Activated naive CD4-positive, alpha-beta T cell treated with anti-CD3 and anti-CD28 coated beads, Interleukin-2, amount 10 ng/mL, durations not matched to agents 7 days and 5 days (primary cell): Measurements from ENCODE around the gene FBXO27.
A peak's percentile ranks its signal among the peaks of the same experiment; 100 is the strongest.

Experiments
- CTCF ChIA-PET: fragments of 350-600 bp; sonication (Branson Sonifier 250); formaldehyde crosslinking; loops from one replicate; lab custom pipeline; 2021; ENCODE audit warnings: antibody characterized with exemption; lab: Charles Lee
- DNase-seq: peaks from one replicate; pipeline ENCODE4 v3.0.0-alpha.2; 2020
- H3K27ac Mint-ChIP-seq: one replicate; pipeline ENCODE4 v1.8.0; 2021; ENCODE audit warnings: mild to moderate bottlenecking, moderate library complexity, mixed read lengths
- H3K27me3 Mint-ChIP-seq: one replicate; pipeline ENCODE4 v1.8.0; 2021; ENCODE audit warnings: mild to moderate bottlenecking, mixed read lengths
- H3K36me3 Mint-ChIP-seq: one replicate; pipeline ENCODE4 v1.8.0; 2021; ENCODE audit warnings: mixed read lengths
- H3K4me1 Mint-ChIP-seq: one replicate; pipeline ENCODE4 v1.8.0; 2021; ENCODE audit warnings: mixed read lengths
- H3K4me3 Mint-ChIP-seq: one replicate; pipeline ENCODE4 v1.8.0; 2021; ENCODE audit warnings: mild to moderate bottlenecking, moderate library complexity, mixed read lengths
- H3K9me3 Mint-ChIP-seq: one replicate; pipeline ENCODE4 v1.8.0; 2021; ENCODE audit warnings: mixed read lengths

Gene FBXO27

GRCh38 chr19:39054091-39054470, 21.7 kb upstream of the FBXO27 start:
- no peaks in the 10 kb centered on the region for H3K4me1 Mint-ChIP-seq
- H3K27me3 Mint-ChIP-seq = peaks cover 8% of the 10 kb centered on the region
- no peak overlapping the region for H3K27ac Mint-ChIP-seq
- no peak for DNase-seq
- CTCF ChIA-PET = interaction anchor here (0.8 kb wide), 1 partner anchor 17 kb away, joined by 3 read pairs; no protein-coding TSS in a partner anchor
- no peaks in the 10 kb centered on the region for H3K9me3 Mint-ChIP-seq
- no peak overlapping the region for H3K4me3 Mint-ChIP-seq
- no peaks in the 10 kb centered on the region for H3K36me3 Mint-ChIP-seq

GRCh38 chr19:39053276-39054090, 21.1 kb upstream of the FBXO27 start:
- Mint-ChIP-seq H3K4me1 (no peaks in the 10 kb centered on the region), H3K27ac (no peak overlapping the region), H3K27me3 (peaks cover 8% of the 10 kb centered on the region), H3K9me3 (no peaks in the 10 kb centered on the region), H3K36me3 (no peaks in the 10 kb centered on the region), H3K4me3 (no peak overlapping the region)
- no peak for DNase-seq
- CTCF ChIA-PET = interaction anchor here (0.8 kb wide), 1 partner anchor 16 kb away, joined by 3 read pairs; no protein-coding TSS in a partner anchor

- peaks cover 7% of the 10 kb centered on the region for H3K27me3 Mint-ChIP-seq
- H3K4me1 Mint-ChIP-seq = no peaks in the 10 kb centered on the region
- H3K27ac Mint-ChIP-seq = no peak overlapping the region
- H3K9me3 Mint-ChIP-seq = no peaks in the 10 kb centered on the region
- H3K36me3 Mint-ChIP-seq = no peaks in the 10 kb centered on the region
- CTCF ChIA-PET = interaction anchor here (1.0 to 1.8 kb wide), 3 partner anchors 15 to 61 kb away, joined by 3 to 6 read pairs (median 3); no protein-coding TSS in a partner anchor
- no peak overlapping the region for H3K4me3 Mint-ChIP-seq
- DNase-seq = no peak
Measured at GRCh38 chr19:39052846-39053245, 20.5 kb upstream of the FBXO27 start.

GRCh38 chr19:39052243-39052746, 19.9 kb upstream of the FBXO27 start:
- Mint-ChIP-seq H3K27me3 (peaks cover 10% of the 10 kb centered on the region), H3K36me3 (no peaks in the 10 kb centered on the region), H3K4me1 (no peaks in the 10 kb centered on the region), H3K27ac (no peak overlapping the region), H3K4me3 (no peak overlapping the region), H3K9me3 (no peaks in the 10 kb centered on the region)
- DNase-seq = peak; percentile 75
- CTCF ChIA-PET = interaction anchor here (1.0 to 1.8 kb wide), 4 partner anchors 9 to 62 kb away, joined by 3 to 6 read pairs (median 4); no protein-coding TSS in a partner anchor

- Mint-ChIP-seq H3K36me3 (no peaks in the 10 kb centered on the region), H3K4me3 (no peak overlapping the region), H3K27ac (no peak overlapping the region), H3K9me3 (peaks cover 6% of the 10 kb centered on the region), H3K4me1 (no peaks in the 10 kb centered on the region), H3K27me3 (peaks cover 16% of the 10 kb centered on the region)
- CTCF ChIA-PET = no interaction called here
- no peak for DNase-seq
Measured at GRCh38 chr19:39047073-39047472, 14.7 kb upstream of the FBXO27 start.

GRCh38 chr19:39046037-39046821, 13.9 kb upstream of the FBXO27 start:
- CTCF ChIA-PET = interaction anchor here (1.8 kb wide), 1 partner anchor 64 kb away, joined by 5 read pairs; no protein-coding TSS in a partner anchor
- DNase-seq = no peak
- Mint-ChIP-seq H3K27ac (no peak overlapping the region), H3K4me1 (no peaks in the 10 kb centered on the region), H3K36me3 (no peaks in the 10 kb centered on the region), H3K9me3 (peaks cover 6% of the 10 kb centered on the region), H3K4me3 (no peak overlapping the region), H3K27me3 (peaks cover 16% of the 10 kb centered on the region)

GRCh38 chr19:39045506-39045905, 13.2 kb upstream of the FBXO27 start:
- Mint-ChIP-seq H3K9me3 (peaks cover 6% of the 10 kb centered on the region), H3K4me3 (no peak overlapping the region), H3K27ac (no peak overlapping the region), H3K27me3 (peaks cover 14% of the 10 kb centered on the region), H3K36me3 (no peaks in the 10 kb centered on the region), H3K4me1 (no peaks in the 10 kb centered on the region)
- no peak for DNase-seq
- CTCF ChIA-PET = interaction anchor here (1.8 kb wide), 1 partner anchor 65 kb away, joined by 5 read pairs; no protein-coding TSS in a partner anchor

GRCh38 chr19:39038098-39038497, 5.7 kb upstream of the FBXO27 start:
- H3K4me3 Mint-ChIP-seq = no peak overlapping the region
- H3K27ac Mint-ChIP-seq = no peak overlapping the region
- no peaks in the 10 kb centered on the region for H3K36me3 Mint-ChIP-seq
- no peaks in the 10 kb centered on the region for H3K9me3 Mint-ChIP-seq
- no peaks in the 10 kb centered on the region for H3K4me1 Mint-ChIP-seq
- no peak for DNase-seq
- H3K27me3 Mint-ChIP-seq = peaks cover 47% of the 10 kb centered on the region
- CTCF ChIA-PET = interaction anchor here (1.1 kb wide), 1 partner anchor 16 kb away, joined by 3 read pairs; no protein-coding TSS in a partner anchor

- Mint-ChIP-seq H3K27me3 (peaks cover 56% of the 10 kb centered on the region), H3K4me3 (no peak overlapping the region), H3K27ac (no peak overlapping the region), H3K9me3 (no peaks in the 10 kb centered on the region), H3K36me3 (no peaks in the 10 kb centered on the region), H3K4me1 (no peaks in the 10 kb centered on the region)
- CTCF ChIA-PET = interaction anchor here (0.5 to 1.1 kb wide), 2 partner anchors 17 to 199 kb away, joined by 3 read pairs; no protein-coding TSS in a partner anchor
- DNase-seq = no peak
Measured at GRCh38 chr19:39037194-39037593, 4.8 kb upstream of the FBXO27 start.

- H3K4me3 Mint-ChIP-seq = no peak overlapping the region
- H3K9me3 Mint-ChIP-seq = no peaks in the 10 kb centered on the region
- no peaks in the 10 kb centered on the region for H3K36me3 Mint-ChIP-seq
- no peak overlapping the region for H3K27ac Mint-ChIP-seq
- no peak for DNase-seq
- no peaks in the 10 kb centered on the region for H3K4me1 Mint-ChIP-seq
- peaks cover 62% of the 10 kb centered on the region for H3K27me3 Mint-ChIP-seq
- CTCF ChIA-PET = no interaction called here
Measured at GRCh38 chr19:39036581-39036980, 4.2 kb upstream of the FBXO27 start.

GRCh38 chr19:39031368-39032062, 834 bp downstream of the FBXO27 start:
- Mint-ChIP-seq H3K4me1 (no peaks in the 10 kb centered on the region), H3K4me3 (peak overlapping the region; percentile 52), H3K27me3 (peaks cover 77% of the 10 kb centered on the region), H3K36me3 (no peaks in the 10 kb centered on the region), H3K9me3 (peaks cover 7% of the 10 kb centered on the region), H3K27ac (no peak overlapping the region)
- CTCF ChIA-PET = no interaction called here
- DNase-seq = peak; percentile 84

GRCh38 chr19:39030854-39031367, 1.4 kb downstream of the FBXO27 start:
- H3K4me1 Mint-ChIP-seq = no peaks in the 10 kb centered on the region
- peak overlapping the region; percentile 52 for H3K4me3 Mint-ChIP-seq
- CTCF ChIA-PET = no interaction called here
- H3K27me3 Mint-ChIP-seq = peaks cover 79% of the 10 kb centered on the region
- DNase-seq = no peak
- peaks cover 7% of the 10 kb centered on the region for H3K9me3 Mint-ChIP-seq
- H3K36me3 Mint-ChIP-seq = no peaks in the 10 kb centered on the region
- H3K27ac Mint-ChIP-seq = no peak overlapping the region

GRCh38 chr19:39024875-39025641, 7.3 kb downstream of the FBXO27 start:
- Mint-ChIP-seq H3K27ac (no peak overlapping the region), H3K36me3 (no peaks in the 10 kb centered on the region), H3K9me3 (peaks cover 7% of the 10 kb centered on the region), H3K27me3 (peaks cover 35% of the 10 kb centered on the region), H3K4me1 (no peaks in the 10 kb centered on the region), H3K4me3 (no peak overlapping the region)
- CTCF ChIA-PET = no interaction called here
- no peak for DNase-seq
